Esophagus muscularis mucosa (tissue), 2 donors: ENCODE data around the gene GP1BB.

Experiments used
- EP300 ChIP-seq: sonication (generic); formaldehyde crosslinking; IDR thresholded peaks from one replicate; pipeline ENCODE4 v1.6.1; 2017; ENCODE audit warnings: antibody characterized with exemption
- POLR2A ChIP-seq: fragments of 450-650 bp; IDR thresholded peaks from one replicate; pipeline ENCODE4 v1.6.1; 2017; ENCODE audit warnings: antibody characterized with exemption, moderate library complexity, mild to moderate bottlenecking, low read depth

DNA sequence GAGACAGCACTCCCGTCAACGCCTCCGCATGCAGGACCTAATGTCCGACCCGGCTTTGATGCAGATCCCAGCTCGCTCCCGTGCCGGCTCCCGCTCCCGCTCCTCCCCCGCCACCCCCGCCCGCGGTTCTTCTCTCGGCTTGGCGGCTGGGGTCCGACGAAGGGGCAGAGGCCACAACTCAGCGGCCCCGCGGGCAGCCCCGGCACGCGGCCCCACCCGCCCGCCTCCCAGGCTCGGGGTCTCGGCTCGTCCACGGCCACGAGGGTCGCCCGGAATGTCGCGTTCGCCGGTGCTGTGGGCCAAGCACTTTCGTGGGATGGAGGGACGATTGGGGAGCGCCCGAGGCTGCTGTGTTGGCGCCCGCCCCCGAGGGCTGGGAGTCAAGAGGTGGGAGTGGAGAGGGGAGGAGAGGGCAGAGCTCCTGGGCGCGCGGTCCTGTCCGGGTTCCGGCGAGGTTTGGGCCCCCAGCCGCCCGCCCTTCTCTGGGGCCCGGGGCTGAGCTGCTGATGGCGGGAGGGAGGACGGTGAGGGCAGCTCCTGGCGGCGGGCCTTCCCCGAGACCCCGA is 31.9 kb downstream of the GP1BB start:
- TF ChIP-seq EP300 = no peak
- TF ChIP-seq POLR2A = no peak
